ENCODE results near the gene RPS2. TPM values are rescaled to one million over a fixed set of nuclear protein-coding genes. Genes with fewer than 3 reads are reported as not detected.

Gene RPS2
- total RNA-seq, 1 experiment from 2014 or later = 4,395 TPM

DNA sequence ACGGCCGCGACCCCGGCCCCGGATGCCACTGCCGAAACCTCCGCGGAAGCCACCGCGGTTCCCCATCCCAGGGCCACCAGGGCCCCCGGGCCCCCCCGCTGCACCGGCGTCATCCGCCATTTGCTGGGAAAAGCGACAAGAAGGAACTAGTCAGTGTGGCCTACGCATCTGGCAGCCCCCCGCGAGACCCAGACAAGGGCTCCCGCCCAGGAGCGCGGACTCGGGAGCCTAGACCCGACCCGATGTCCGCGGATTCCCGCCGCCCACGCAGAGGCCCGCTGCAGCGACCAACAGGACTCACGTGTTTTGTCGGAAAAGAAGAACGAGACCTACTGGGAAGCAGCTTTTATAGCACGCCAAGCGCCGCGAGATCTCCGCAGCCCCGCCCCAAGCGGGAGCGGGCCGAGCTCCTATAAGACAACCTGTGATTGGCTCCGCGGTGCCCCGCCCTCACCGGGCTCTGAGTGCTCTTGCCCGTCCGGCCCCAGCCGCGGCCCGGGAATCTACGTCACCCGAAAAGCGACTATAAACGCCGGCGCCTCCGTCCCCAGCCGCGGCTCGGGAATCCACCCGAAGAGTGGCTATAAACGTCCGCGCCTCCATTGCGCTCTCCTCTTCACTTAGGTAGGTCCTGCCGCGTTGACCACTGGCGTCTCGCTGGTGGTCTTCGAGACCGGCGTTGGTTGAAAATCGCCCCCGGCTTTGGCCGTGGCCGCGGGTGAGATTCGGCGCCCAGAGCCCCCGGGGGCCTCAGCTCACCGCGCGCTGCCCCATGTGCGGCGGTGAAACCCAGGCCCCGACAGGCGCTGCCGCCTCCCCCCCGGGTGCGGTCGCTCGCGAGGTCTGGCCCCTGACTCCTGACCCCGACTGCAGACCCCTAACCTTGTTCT is at the start of gene RPS2 (continued):
- TF ChIP-seq ZNF281 (CRISPR knock-in tag; IDR thresholded peaks at IDR 0.05) = no peak
- TF ChIP-seq, protein P1, sequence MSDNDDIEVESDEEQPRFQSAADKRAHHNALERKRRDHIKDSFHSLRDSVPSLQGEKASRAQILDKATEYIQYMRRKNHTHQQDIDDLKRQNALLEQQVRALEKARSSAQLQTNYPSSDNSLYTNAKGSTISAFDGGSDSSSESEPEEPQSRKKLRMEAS (CRISPR knock-in tag; IDR thresholded peaks at IDR 0.05) = peak; percentile 91
- 0 out of 2 replicates have a peak, but pooled peaks have one; percentile 23 for TF ChIP-seq CREB1 (CRISPR knock-in tag; IDR thresholded peaks at IDR 0.05)
- TF ChIP-seq, protein P2, sequence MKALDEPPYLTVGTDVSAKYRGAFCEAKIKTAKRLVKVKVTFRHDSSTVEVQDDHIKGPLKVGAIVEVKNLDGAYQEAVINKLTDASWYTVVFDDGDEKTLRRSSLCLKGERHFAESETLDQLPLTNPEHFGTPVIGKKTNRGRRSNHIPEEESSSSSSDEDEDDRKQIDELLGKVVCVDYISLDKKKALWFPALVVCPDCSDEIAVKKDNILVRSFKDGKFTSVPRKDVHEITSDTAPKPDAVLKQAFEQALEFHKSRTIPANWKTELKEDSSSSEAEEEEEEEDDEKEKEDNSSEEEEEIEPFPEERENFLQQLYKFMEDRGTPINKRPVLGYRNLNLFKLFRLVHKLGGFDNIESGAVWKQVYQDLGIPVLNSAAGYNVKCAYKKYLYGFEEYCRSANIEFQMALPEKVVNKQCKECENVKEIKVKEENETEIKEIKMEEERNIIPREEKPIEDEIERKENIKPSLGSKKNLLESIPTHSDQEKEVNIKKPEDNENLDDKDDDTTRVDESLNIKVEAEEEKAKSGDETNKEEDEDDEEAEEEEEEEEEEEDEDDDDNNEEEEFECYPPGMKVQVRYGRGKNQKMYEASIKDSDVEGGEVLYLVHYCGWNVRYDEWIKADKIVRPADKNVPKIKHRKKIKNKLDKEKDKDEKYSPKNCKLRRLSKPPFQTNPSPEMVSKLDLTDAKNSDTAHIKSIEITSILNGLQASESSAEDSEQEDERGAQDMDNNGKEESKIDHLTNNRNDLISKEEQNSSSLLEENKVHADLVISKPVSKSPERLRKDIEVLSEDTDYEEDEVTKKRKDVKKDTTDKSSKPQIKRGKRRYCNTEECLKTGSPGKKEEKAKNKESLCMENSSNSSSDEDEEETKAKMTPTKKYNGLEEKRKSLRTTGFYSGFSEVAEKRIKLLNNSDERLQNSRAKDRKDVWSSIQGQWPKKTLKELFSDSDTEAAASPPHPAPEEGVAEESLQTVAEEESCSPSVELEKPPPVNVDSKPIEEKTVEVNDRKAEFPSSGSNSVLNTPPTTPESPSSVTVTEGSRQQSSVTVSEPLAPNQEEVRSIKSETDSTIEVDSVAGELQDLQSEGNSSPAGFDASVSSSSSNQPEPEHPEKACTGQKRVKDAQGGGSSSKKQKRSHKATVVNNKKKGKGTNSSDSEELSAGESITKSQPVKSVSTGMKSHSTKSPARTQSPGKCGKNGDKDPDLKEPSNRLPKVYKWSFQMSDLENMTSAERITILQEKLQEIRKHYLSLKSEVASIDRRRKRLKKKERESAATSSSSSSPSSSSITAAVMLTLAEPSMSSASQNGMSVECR (CRISPR knock-in tag; IDR thresholded peaks at IDR 0.05; ENCODE audit: borderline replicate concordance) = no peak
- peak; percentile 65; the same call in 1 of the 2 replicates for TF ChIP-seq TEAD1 (CRISPR knock-in tag; IDR thresholded peaks at IDR 0.05)
- TF ChIP-seq, protein P3, sequence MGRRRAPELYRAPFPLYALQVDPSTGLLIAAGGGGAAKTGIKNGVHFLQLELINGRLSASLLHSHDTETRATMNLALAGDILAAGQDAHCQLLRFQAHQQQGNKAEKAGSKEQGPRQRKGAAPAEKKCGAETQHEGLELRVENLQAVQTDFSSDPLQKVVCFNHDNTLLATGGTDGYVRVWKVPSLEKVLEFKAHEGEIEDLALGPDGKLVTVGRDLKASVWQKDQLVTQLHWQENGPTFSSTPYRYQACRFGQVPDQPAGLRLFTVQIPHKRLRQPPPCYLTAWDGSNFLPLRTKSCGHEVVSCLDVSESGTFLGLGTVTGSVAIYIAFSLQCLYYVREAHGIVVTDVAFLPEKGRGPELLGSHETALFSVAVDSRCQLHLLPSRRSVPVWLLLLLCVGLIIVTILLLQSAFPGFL (CRISPR knock-in tag; IDR thresholded peaks at IDR 0.05; ENCODE audit: borderline replicate concordance) = 0 out of 2 replicates have a peak, but pooled peaks have one; percentile 54
- TF ChIP-seq RELA (CRISPR knock-in tag; IDR thresholded peaks at IDR 0.05; ENCODE audit: borderline replicate concordance) = 0 out of 2 replicates have a peak, but pooled peaks have one; percentile 39
- TF ChIP-seq ZNF317 (CRISPR knock-in tag; IDR thresholded peaks at IDR 0.05; ENCODE audit: borderline replicate concordance, low read depth) = no peak
- TF ChIP-seq SMAD4 (CRISPR knock-in tag; IDR thresholded peaks at IDR 0.05) = no peak
- TF ChIP-seq ZNF263 (CRISPR knock-in tag; IDR thresholded peaks at IDR 0.05; ENCODE audit: low read depth) = peak; percentile 32; the same call in 1 of the 2 replicates
- no peak for TF ChIP-seq ZSCAN18 (CRISPR knock-in tag; IDR thresholded peaks at IDR 0.05)
- TF ChIP-seq MYBL2 (CRISPR knock-in tag; IDR thresholded peaks at IDR 0.05) = no peak
- peak; percentile 79; the same call in 1 of the 2 replicates for TF ChIP-seq ESRRA (CRISPR knock-in tag; IDR thresholded peaks at IDR 0.05; ENCODE audit: borderline replicate concordance)
- TF ChIP-seq MLX (CRISPR knock-in tag; IDR thresholded peaks at IDR 0.05) = no peak
- no peak for TF ChIP-seq CTCF (IDR thresholded peaks at IDR 0.05)
- no peak for TF ChIP-seq E2F1 (CRISPR knock-in tag; IDR thresholded peaks at IDR 0.05)
- TF ChIP-seq NFYB (CRISPR knock-in tag; conservative IDR thresholded peaks at IDR 0.05; ENCODE audit: low read depth) = peak; percentile 76
- 0 out of 2 replicates have a peak, but pooled peaks have one; percentile 59 for TF ChIP-seq ERG (CRISPR knock-in tag; IDR thresholded peaks at IDR 0.05)
- TF ChIP-seq JAZF1 (CRISPR knock-in tag; IDR thresholded peaks at IDR 0.05) = no peak
- TF ChIP-seq JUN (CRISPR knock-in tag; IDR thresholded peaks at IDR 0.05) = no peak; the same call in none of the 2 replicates
- TF ChIP-seq ZNF423 (CRISPR knock-in tag; IDR thresholded peaks at IDR 0.05) = no peak
